ENCODE results near the gene DIS3L.
"Not testable (repeated sequence)": the region's sequence is repeated elsewhere in the genome, so short reads cannot be mapped to it uniquely, and the experiment has no call there.

Gene DIS3L

GRCh38 chr15:66261056-66261455, 32.3 kb upstream of the DIS3L start:
- ChIA-PET POLR2A (no interaction called here), CTCF (interaction anchor here (1.5 kb wide), 1 partner anchor 9 kb away, joined by 4 read pairs; no protein-coding TSS in a partner anchor)
- DNase-seq (ENCODE audit: extremely low spot score): no peak
- TF ChIP-seq NFRKB (IDR thresholded peaks at IDR 0.05) (no peak), FOXK2 (IDR thresholded peaks at IDR 0.05) (no peak), SP1 (IDR thresholded peaks at IDR 0.05) (no peak), TARDBP (IDR thresholded peaks at IDR 0.05) (no peak), CTBP1 (IDR thresholded peaks at IDR 0.05; ENCODE audit: borderline replicate concordance) (no peak), SUZ12 (IDR thresholded peaks at IDR 0.05) (no peak), BHLHE40 (IDR thresholded peaks at IDR 0.05; ENCODE audit: borderline replicate concordance) (no peak), L3MBTL2 (conservative IDR thresholded peaks at IDR 0.05) (no peak), ARNT (IDR thresholded peaks at IDR 0.05) (no peak), FOXM1 (IDR thresholded peaks at IDR 0.05; ENCODE audit: borderline replicate concordance) (no peak), LEF1 (IDR thresholded peaks at IDR 0.05; ENCODE audit: borderline replicate concordance) (no peak)
- TF ChIP-seq, protein P1, sequence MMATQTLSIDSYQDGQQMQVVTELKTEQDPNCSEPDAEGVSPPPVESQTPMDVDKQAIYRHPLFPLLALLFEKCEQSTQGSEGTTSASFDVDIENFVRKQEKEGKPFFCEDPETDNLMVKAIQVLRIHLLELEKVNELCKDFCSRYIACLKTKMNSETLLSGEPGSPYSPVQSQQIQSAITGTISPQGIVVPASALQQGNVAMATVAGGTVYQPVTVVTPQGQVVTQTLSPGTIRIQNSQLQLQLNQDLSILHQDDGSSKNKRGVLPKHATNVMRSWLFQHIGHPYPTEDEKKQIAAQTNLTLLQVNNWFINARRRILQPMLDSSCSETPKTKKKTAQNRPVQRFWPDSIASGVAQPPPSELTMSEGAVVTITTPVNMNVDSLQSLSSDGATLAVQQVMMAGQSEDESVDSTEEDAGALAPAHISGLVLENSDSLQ (IDR thresholded peaks at IDR 0.05): no peak

GRCh38 chr15:66262837-66263236, 30.5 kb upstream of the DIS3L start:
- DNase-seq (ENCODE audit: extremely low spot score); POLR2A ChIA-PET; CTCF ChIA-PET: not testable (repeated sequence)

- CTCF ChIA-PET: no interaction called here
- TF ChIP-seq HDGF (IDR thresholded peaks at IDR 0.05; ENCODE audit: borderline replicate concordance) (no peak), BHLHE40 (IDR thresholded peaks at IDR 0.05; ENCODE audit: borderline replicate concordance) (no peak), L3MBTL2 (conservative IDR thresholded peaks at IDR 0.05) (no peak), CTBP1 (IDR thresholded peaks at IDR 0.05; ENCODE audit: borderline replicate concordance) (no peak), FOXM1 (IDR thresholded peaks at IDR 0.05; ENCODE audit: borderline replicate concordance) (no peak), FOXA1 (IDR thresholded peaks at IDR 0.05) (no peak), NFRKB (IDR thresholded peaks at IDR 0.05) (no peak), ELF4 (IDR thresholded peaks at IDR 0.05) (no peak)
- TF ChIP-seq, protein P1 (IDR thresholded peaks at IDR 0.05): no peak
- POLR2A ChIA-PET: no interaction called here
- no peak for DNase-seq (ENCODE audit: extremely low spot score)
Measured at GRCh38 chr15:66264859-66265513, 28.4 kb upstream of the DIS3L start.

DNA sequence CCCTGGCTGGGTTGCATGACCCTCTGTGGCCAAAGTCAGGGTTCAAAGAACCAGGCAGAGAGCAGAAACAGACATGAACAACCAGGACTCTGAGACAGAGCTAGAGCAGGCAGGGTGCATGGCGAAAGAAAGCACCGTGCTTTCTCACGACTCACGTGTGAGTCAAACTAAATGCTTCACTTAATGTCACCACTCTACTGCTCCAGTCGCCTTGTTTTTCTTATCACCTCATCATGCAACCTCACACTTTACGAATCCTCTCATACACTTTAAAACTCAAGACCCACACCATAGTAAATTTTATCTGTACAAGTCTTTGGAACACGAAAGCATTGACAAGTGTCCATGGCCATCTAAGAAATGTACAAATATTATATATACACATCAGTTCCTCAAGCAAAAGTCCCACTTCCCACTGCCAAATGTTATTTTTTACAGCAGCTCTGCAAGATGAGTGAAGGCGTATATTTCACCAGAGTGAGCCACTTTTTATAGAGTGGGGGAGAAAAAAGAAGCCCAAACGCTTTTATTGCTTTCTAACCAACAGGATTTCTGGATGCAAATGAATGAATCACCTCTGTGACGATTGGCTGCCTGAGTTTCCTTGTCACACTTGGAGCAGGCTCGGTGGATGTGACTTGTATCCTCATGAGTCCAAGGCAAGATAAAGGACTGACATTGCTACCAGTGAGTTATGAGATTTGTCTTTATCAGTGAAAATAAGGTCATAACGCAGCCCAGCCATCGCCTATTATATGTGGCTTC, 23.9 kb upstream of the DIS3L start:
- DNase-seq (ENCODE audit: extremely low spot score): peak; percentile 68
- TF ChIP-seq L3MBTL2 (conservative IDR thresholded peaks at IDR 0.05) (peak; percentile 67), TARDBP (IDR thresholded peaks at IDR 0.05) (no peak)
- TF ChIP-seq, protein P1 (IDR thresholded peaks at IDR 0.05): peak; percentile 51; the same call in 1 of the 2 replicates
- POLR2A ChIA-PET: interaction anchor here (0.7 to 1.7 kb wide), 7 partner anchors 9 to 984 kb away, joined by 3 to 8 read pairs (median 3); partner anchors contain the start of genes DIS3L, MEGF11 and RAB11A
- CTCF ChIA-PET: interaction anchor here (0.9 kb wide), 1 partner anchor 8 kb away, joined by 4 read pairs; no protein-coding TSS in a partner anchor

DNA sequence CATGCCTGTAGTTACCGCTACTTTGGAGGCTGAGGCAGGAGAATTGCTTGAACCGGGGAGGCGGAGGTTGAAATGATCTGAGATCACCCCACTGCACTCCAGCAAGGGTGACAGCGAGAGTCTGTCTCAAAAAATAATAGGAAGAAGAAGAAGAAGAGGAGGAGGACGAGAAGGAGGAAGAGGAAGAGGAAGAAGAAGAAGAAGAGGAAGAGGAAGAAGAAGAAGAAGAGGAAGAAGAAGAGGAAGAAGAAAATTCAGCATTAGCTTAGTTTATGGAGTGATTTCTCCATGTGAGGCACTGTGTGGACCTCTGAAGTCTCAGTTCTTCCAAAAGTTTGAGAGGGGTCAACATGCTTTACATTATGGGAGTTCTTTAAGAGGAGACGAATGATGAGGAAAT, 22.4 kb upstream of the DIS3L start:
- DNase-seq (ENCODE audit: extremely low spot score): no peak
- POLR2A ChIA-PET: interaction anchor here (1.7 kb wide), 1 partner anchor 31 kb away, joined by 5 read pairs; no protein-coding TSS in a partner anchor
- CTCF ChIA-PET: interaction anchor here (0.5 kb wide), 1 partner anchor 434 kb away, joined by 5 read pairs; no protein-coding TSS in a partner anchor
- TF ChIP-seq BHLHE40 (IDR thresholded peaks at IDR 0.05; ENCODE audit: borderline replicate concordance) (no peak), CTBP1 (IDR thresholded peaks at IDR 0.05; ENCODE audit: borderline replicate concordance) (no peak), FOXA1 (IDR thresholded peaks at IDR 0.05) (no peak), ARNT (IDR thresholded peaks at IDR 0.05) (no peak), NFRKB (IDR thresholded peaks at IDR 0.05) (no peak), LEF1 (IDR thresholded peaks at IDR 0.05; ENCODE audit: borderline replicate concordance) (no peak), SP1 (IDR thresholded peaks at IDR 0.05) (no peak), L3MBTL2 (conservative IDR thresholded peaks at IDR 0.05) (no peak), ZNF384 (IDR thresholded peaks at IDR 0.05) (no peak), FOXM1 (IDR thresholded peaks at IDR 0.05; ENCODE audit: borderline replicate concordance) (no peak), ELF4 (IDR thresholded peaks at IDR 0.05) (no peak), SUZ12 (IDR thresholded peaks at IDR 0.05) (no peak)
- TF ChIP-seq, protein P1 (IDR thresholded peaks at IDR 0.05): no peak

DNA sequence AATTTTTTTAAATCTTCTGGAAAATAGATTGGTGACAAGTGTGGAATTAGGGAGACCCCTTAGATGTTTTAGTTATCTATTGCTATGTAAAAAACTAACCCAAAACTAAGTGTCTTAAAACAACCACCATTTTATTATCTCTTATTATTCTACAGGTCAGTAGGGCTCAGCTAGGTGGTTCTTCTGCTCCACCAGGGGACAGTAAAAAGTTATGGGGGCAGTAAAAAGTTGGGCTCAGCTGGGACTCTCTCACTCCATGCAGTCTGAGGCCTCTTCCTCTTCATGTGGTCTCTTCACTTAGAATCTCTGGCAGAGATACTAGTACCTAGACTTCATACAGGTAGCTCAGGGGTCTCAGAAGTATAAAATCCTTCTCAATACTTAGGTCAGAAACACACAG, 18.0 kb upstream of the DIS3L start:
- ChIA-PET POLR2A (no interaction called here), CTCF (no interaction called here)
- DNase-seq (ENCODE audit: extremely low spot score): no peak
- TF ChIP-seq FOXA1 (IDR thresholded peaks at IDR 0.05): no peak
- TF ChIP-seq ZNF384 (IDR thresholded peaks at IDR 0.05): no peak
- TF ChIP-seq FOXK2 (IDR thresholded peaks at IDR 0.05): no peak
- TF ChIP-seq L3MBTL2 (conservative IDR thresholded peaks at IDR 0.05): no peak
- no peak for TF ChIP-seq BHLHE40 (IDR thresholded peaks at IDR 0.05; ENCODE audit: borderline replicate concordance)
- TF ChIP-seq, protein P1 (IDR thresholded peaks at IDR 0.05): no peak
- TF ChIP-seq ARNT (IDR thresholded peaks at IDR 0.05): no peak
- TF ChIP-seq CTBP1 (IDR thresholded peaks at IDR 0.05; ENCODE audit: borderline replicate concordance): no peak
- TF ChIP-seq FOXM1 (IDR thresholded peaks at IDR 0.05; ENCODE audit: borderline replicate concordance): no peak
- TF ChIP-seq ELF4 (IDR thresholded peaks at IDR 0.05): no peak
- no peak for TF ChIP-seq SUZ12 (IDR thresholded peaks at IDR 0.05)
- TF ChIP-seq NFRKB (IDR thresholded peaks at IDR 0.05): no peak
- no peak for TF ChIP-seq TARDBP (IDR thresholded peaks at IDR 0.05)
- TF ChIP-seq SP1 (IDR thresholded peaks at IDR 0.05): no peak
- no peak for TF ChIP-seq HDGF (IDR thresholded peaks at IDR 0.05; ENCODE audit: borderline replicate concordance)

Data from HEK293T (cell line).